ENCODE results near the gene HPD. TPM values are rescaled to one million over a fixed set of nuclear protein-coding genes. Genes with fewer than 3 reads are reported as not detected.
"Not testable (repeated sequence)": the region's sequence is repeated elsewhere in the genome, so short reads cannot be mapped to it uniquely, and the experiment has no call there.

HPD gene
- polyA plus RNA-seq, 1 donor: 0.27 TPM

DNA sequence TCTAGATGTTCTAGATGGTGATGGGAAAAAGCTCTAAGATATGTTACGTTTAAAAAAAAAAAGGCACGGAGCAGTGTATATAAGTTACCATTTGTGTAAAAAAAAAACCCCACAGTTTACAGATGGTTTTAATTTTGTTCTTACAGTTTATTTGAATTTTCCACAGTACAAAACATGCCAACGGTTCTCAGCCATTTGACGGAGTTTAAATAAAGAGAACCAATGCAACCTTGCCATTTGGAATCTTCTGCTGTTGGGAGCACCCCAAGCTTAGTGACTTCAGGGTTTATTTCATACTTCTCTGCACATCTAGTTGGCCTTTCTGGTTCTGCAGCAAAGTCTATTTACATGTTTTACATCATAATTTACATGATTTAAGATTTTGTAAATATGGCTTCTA is 7.7 kb upstream of the HPD start:
- Histone ChIP-seq H3K36me3 (ENCODE audit: control insufficient read depth, insufficient read depth, low read length) (no peaks in the 10 kb centered on the region), H3K9me3 (ENCODE audit: control insufficient read depth, low read depth, low read length) (no peaks in the 10 kb centered on the region), H3K27me3 (ENCODE audit: control insufficient read depth, insufficient read depth, low read length) (no peaks in the 10 kb centered on the region), H3K4me1 (ENCODE audit: control insufficient read depth, insufficient read depth, low read length) (no peaks in the 10 kb centered on the region), H3K4me3 (ENCODE audit: low read length) (no peak overlapping the region), H3K27ac (ENCODE audit: low read length) (no peak overlapping the region)
- WGBS (ENCODE audit: insufficient coverage, low lambda C conversion rate): 89% methylated on average over 4 of the region's 4 CpGs
- DNase-seq: no peak

DNA sequence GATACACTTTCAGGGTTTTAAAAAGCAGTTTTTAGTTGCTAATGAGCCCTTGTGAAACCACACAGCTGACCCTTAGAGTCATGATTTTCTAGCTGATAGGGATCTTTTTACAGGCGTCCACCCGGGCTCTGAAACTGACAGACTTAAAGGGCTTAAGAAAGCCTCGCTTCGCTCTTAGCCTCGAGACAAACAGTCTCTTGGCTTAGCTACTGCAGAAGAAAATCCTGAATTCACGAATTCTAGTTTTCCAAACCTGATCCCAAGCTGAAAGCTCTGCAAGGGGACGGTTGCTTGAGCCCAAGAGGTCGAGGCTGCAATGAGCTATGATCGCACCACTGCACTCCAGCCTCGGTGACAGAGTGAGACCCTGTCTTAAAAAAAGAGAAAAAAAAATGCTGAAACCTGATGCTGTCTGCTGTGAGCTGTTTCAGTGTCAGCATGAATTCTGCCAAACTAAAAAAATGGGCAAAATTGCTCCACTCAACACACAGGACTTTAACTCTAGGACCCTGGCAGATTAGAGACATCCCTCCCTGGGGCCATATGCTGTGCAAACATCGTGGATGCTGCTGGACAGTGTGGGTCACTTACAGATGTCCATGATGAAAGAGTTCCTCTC is 3.1 kb upstream of the HPD start:
- no CpG with 5 or more reads among the region's 11 CpGs for WGBS (ENCODE audit: insufficient coverage, low lambda C conversion rate)
- no peaks in the 10 kb centered on the region for H3K9me3 ChIP-seq (ENCODE audit: control insufficient read depth, low read depth, low read length)
- no peak for DNase-seq
- H3K27me3 ChIP-seq (ENCODE audit: control insufficient read depth, insufficient read depth, low read length): no peaks in the 10 kb centered on the region
- no peak overlapping the region for H3K27ac ChIP-seq (ENCODE audit: low read length)
- no peaks in the 10 kb centered on the region for H3K4me1 ChIP-seq (ENCODE audit: control insufficient read depth, insufficient read depth, low read length)
- no peak overlapping the region for H3K4me3 ChIP-seq (ENCODE audit: low read length)
- no peaks in the 10 kb centered on the region for H3K36me3 ChIP-seq (ENCODE audit: control insufficient read depth, insufficient read depth, low read length)

DNA sequence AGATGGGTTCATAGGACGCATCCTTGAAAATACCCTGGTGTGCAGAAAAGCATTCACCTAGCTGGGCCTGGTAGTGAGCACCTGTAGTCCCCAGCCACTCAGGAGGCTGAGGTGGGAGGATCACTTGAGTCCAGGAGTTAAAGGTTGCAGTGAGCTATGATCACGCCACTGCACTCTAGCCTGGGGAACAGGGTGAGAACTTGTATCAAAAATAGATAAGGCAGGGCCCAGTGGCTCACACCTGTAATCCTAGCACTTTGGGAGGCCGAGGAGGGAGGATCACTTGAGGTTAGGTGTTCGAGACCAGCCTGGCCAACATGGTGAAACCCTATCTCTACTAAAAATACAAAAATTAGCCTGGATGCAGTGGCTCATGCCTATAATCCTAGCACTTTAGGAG is 2.0 kb upstream of the HPD start:
- DNase-seq; H3K4me3 ChIP-seq (ENCODE audit: low read length); H3K36me3 ChIP-seq (ENCODE audit: control insufficient read depth, insufficient read depth, low read length); H3K27me3 ChIP-seq (ENCODE audit: control insufficient read depth, insufficient read depth, low read length); H3K4me1 ChIP-seq (ENCODE audit: control insufficient read depth, insufficient read depth, low read length); H3K9me3 ChIP-seq (ENCODE audit: control insufficient read depth, low read depth, low read length); H3K27ac ChIP-seq (ENCODE audit: low read length): not testable (repeated sequence)
- WGBS (ENCODE audit: insufficient coverage, low lambda C conversion rate): no CpG with 5 or more reads among the region's 4 CpGs

DNA sequence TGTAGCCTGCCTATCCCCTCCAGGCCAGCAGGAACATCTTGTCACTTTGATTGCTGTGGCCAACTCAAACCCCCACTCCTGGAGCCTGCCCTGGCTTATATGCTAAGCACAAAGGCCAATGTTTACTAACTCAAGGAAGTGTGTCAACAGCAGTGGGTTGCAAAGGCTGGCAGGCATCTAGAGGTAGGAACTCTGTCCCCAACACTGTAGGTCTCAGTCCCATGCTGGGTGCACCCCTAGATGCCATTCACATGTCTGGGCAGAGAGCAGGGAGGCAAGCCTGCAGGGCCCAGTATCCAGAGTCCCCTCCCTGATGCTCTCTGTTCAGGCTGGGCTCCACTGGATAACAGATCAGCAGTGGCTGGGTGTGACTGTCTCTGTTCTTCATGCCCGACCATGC is 1.6 kb upstream of the HPD start:
- H3K9me3 ChIP-seq (ENCODE audit: control insufficient read depth, low read depth, low read length): no peaks in the 10 kb centered on the region
- no CpG with 5 or more reads among the region's 1 CpG for whole genome bisulfite sequencing (ENCODE audit: insufficient coverage, low lambda C conversion rate)
- no peaks in the 10 kb centered on the region for H3K4me1 ChIP-seq (ENCODE audit: control insufficient read depth, insufficient read depth, low read length)
- DNase-seq: no peak
- H3K27me3 ChIP-seq (ENCODE audit: control insufficient read depth, insufficient read depth, low read length): no peaks in the 10 kb centered on the region
- H3K36me3 ChIP-seq (ENCODE audit: control insufficient read depth, insufficient read depth, low read length): no peaks in the 10 kb centered on the region
- H3K4me3 ChIP-seq (ENCODE audit: low read length): no peak overlapping the region
- no peak overlapping the region for H3K27ac ChIP-seq (ENCODE audit: low read length)

DNA sequence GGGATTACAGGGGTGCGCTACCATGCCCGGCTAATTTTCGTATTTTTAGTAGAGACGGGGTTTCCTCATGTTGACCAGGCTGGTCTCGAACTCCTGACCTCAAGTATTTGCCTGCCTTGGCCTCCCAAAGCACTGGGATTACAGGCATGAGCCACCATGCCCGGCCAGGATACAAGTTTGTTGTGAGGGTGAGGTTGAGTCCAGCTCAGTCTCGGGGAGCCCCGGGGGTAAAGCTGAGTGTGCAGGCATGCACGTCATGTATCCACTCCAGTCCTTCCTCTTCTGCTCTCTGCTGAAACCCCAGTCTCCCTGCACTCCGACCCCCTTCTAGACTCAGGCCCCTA is 369 bp downstream of the HPD start:
- no peaks in the 10 kb centered on the region for H3K4me1 ChIP-seq (ENCODE audit: control insufficient read depth, insufficient read depth, low read length)
- no peak overlapping the region for H3K27ac ChIP-seq (ENCODE audit: low read length)
- no CpG with 5 or more reads among the region's 10 CpGs for WGBS (ENCODE audit: insufficient coverage, low lambda C conversion rate)
- DNase-seq: no peak
- H3K4me3 ChIP-seq (ENCODE audit: low read length): no peak overlapping the region
- no peaks in the 10 kb centered on the region for H3K9me3 ChIP-seq (ENCODE audit: control insufficient read depth, low read depth, low read length)
- H3K27me3 ChIP-seq (ENCODE audit: control insufficient read depth, insufficient read depth, low read length): no peaks in the 10 kb centered on the region
- no peaks in the 10 kb centered on the region for H3K36me3 ChIP-seq (ENCODE audit: control insufficient read depth, insufficient read depth, low read length)

DNA sequence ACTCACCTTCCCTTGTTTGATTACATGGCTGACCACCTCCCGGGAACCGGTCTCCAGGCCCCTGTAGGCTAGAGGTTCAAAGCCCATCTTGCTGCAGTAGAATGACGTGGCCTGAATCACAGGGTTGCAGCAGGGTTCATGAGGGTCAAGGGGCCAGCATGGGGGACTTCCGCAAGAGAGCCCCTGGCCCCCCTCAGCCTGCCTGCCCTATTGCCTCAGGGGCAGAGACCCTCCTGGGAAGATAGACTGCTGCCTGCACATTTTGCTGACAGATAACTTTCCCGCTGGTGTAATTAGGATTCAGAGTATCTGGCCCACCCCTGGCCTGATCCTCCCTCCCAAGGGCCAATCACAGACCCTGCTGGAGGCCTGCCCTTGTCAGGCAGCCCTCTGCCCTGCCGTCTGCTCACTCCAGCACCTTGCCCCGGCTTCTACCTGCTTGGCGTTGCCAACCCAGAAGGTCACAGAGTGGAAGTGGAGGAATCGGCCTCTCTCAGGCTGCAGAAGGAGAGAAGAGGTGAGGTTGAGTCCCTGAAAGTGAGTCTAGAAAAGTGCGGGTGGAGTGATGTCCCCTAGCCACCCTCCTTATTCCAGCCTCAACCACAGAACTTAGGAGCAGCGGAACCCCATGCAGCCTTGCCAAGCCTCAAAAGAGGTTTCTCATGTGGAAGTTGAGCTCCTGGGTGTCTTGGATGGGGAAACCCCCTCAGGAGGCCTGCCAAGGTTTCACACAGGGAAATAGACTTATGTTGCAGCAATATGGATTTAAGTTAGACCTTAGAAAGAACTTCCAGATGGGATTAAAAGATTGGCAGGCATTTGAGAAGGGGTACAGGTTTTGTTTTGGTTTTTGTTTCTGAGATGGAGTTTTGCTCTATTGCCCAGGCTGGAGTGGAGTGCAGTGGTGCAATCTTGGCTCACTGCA is 1.1 kb downstream of the HPD start:
- H3K9me3 ChIP-seq (ENCODE audit: control insufficient read depth, low read depth, low read length): no peaks in the 10 kb centered on the region
- H3K4me3 ChIP-seq (ENCODE audit: low read length): no peak overlapping the region
- H3K36me3 ChIP-seq (ENCODE audit: control insufficient read depth, insufficient read depth, low read length): no peaks in the 10 kb centered on the region
- H3K27ac ChIP-seq (ENCODE audit: low read length): no peak overlapping the region
- DNase-seq: peak in 1 of 2 donors; percentile 48
- no peaks in the 10 kb centered on the region for H3K4me1 ChIP-seq (ENCODE audit: control insufficient read depth, insufficient read depth, low read length)
- no CpG with 5 or more reads among the region's 11 CpGs for WGBS (ENCODE audit: insufficient coverage, low lambda C conversion rate)
- H3K27me3 ChIP-seq (ENCODE audit: control insufficient read depth, insufficient read depth, low read length): no peaks in the 10 kb centered on the region

DNA sequence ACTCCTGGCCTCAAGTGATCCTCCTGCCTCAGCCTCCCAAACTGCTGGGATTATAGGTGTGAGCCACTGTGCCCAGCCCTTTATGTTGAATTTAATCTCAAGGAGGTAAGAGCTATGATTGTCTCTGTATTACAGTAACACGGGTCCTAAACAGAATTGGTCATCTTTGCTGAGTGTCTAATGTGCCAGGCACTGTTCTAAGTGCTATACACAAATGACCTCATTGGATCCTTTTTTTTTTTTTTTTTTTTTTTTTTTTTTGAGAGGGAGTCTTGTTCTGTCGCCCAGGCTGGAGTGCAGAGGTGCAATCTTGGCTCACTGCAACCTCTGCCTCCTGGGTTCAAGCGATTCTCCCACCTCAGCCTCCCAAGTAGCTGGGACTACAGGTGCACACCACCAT is 6.3 kb downstream of the HPD start:
- not testable (repeated sequence) for H3K4me1 ChIP-seq (ENCODE audit: control insufficient read depth, insufficient read depth, low read length); H3K27me3 ChIP-seq (ENCODE audit: control insufficient read depth, insufficient read depth, low read length); H3K27ac ChIP-seq (ENCODE audit: low read length); H3K4me3 ChIP-seq (ENCODE audit: low read length); H3K9me3 ChIP-seq (ENCODE audit: control insufficient read depth, low read depth, low read length); DNase-seq; H3K36me3 ChIP-seq (ENCODE audit: control insufficient read depth, insufficient read depth, low read length)
- no CpG with 5 or more reads among the region's 3 CpGs for WGBS (ENCODE audit: insufficient coverage, low lambda C conversion rate)

DNA sequence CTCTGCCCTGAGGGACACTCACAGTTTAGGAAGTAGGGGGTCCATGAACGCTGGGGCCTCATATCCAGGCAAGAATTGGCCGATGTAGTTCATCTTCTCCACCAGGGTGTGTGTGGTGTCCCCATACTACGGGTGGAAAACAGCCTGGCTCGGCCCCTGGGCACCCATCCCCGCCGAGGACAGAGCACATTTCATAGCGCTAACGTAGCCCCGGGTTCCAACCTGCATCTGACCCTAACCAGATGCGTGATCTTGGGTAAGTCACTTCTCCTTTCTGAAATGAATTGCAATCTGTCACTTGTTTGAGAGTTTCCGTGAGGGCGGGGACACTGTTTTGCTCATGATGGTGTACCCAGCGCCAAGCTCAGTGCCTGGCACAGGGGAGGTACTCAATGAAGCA is 9.0 kb downstream of the HPD start:
- Histone ChIP-seq H3K9me3 (ENCODE audit: control insufficient read depth, low read depth, low read length) (no peaks in the 10 kb centered on the region), H3K27ac (ENCODE audit: low read length) (no peak overlapping the region), H3K36me3 (ENCODE audit: control insufficient read depth, insufficient read depth, low read length) (no peaks in the 10 kb centered on the region), H3K4me3 (ENCODE audit: low read length) (no peak overlapping the region), H3K4me1 (ENCODE audit: control insufficient read depth, insufficient read depth, low read length) (no peaks in the 10 kb centered on the region), H3K27me3 (ENCODE audit: control insufficient read depth, insufficient read depth, low read length) (no peaks in the 10 kb centered on the region)
- no CpG with 5 or more reads among the region's 13 CpGs for WGBS (ENCODE audit: insufficient coverage, low lambda C conversion rate)
- DNase-seq: no peak

DNA sequence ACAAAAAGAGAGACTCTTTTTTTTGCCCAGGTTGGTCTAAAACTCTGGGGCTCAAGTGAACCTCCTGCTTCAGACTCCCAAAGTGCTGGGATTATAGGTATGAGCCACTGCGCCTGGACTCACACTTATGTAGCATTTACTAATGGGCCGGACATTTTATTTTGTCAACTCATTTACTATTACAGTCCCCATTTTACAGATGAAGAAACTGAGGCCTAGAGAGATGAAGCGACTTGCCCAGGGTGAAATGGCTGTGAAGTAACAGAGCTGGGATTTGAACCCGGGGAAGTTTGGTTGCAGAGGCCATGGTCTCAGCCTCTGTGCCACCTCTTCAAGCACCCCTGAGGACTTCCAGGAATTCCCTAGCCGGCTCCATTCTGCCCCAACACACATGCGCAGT is 9.4 kb downstream of the HPD start:
- Histone ChIP-seq H3K36me3 (ENCODE audit: control insufficient read depth, insufficient read depth, low read length) (no peaks in the 10 kb centered on the region), H3K27ac (ENCODE audit: low read length) (no peak overlapping the region), H3K4me1 (ENCODE audit: control insufficient read depth, insufficient read depth, low read length) (no peaks in the 10 kb centered on the region), H3K27me3 (ENCODE audit: control insufficient read depth, insufficient read depth, low read length) (no peaks in the 10 kb centered on the region), H3K9me3 (ENCODE audit: control insufficient read depth, low read depth, low read length) (no peaks in the 10 kb centered on the region), H3K4me3 (ENCODE audit: low read length) (no peak overlapping the region)
- WGBS (ENCODE audit: insufficient coverage, low lambda C conversion rate): no CpG with 5 or more reads among the region's 6 CpGs
- DNase-seq: no peak

DNA sequence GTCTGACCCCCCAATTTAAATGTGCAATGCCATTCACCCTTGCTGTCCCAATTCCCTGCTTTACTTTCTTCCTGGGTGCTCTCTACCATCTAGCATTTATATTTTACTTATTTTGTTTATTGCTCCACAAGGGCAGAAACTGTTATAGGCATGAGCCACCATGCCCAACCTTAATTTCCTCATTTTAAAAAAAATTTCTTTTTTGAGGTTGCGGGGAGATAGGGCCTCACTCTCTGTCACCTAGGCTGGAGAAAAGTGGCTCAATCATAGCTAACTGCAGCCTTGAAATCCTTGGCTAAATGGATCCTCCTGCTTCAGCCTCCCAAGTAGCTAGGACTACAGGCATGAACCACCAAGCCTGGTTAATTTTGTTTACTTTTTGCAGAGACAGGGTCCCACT is 13.0 kb downstream of the HPD start:
- no CpG with 5 or more reads among the region's 1 CpG for WGBS (ENCODE audit: insufficient coverage, low lambda C conversion rate)
- Histone ChIP-seq H3K9me3 (ENCODE audit: control insufficient read depth, low read depth, low read length) (no peaks in the 10 kb centered on the region), H3K36me3 (ENCODE audit: control insufficient read depth, insufficient read depth, low read length) (no peaks in the 10 kb centered on the region), H3K27ac (ENCODE audit: low read length) (no peak overlapping the region), H3K27me3 (ENCODE audit: control insufficient read depth, insufficient read depth, low read length) (no peaks in the 10 kb centered on the region), H3K4me1 (ENCODE audit: control insufficient read depth, insufficient read depth, low read length) (no peaks in the 10 kb centered on the region), H3K4me3 (ENCODE audit: low read length) (no peak overlapping the region)
- no peak for DNase-seq

Measured in large intestine (tissue), 3 donors.